ENCODE data around the gene ITPA.

GRCh38 chr20:3239026-3239866, 29.9 kb downstream of the ITPA start, which contains the start of gene SLC4A11:
- TF ChIP-seq CTCF (IDR thresholded peaks at IDR 0.05), result no peak
- no peak for TF ChIP-seq POLR2A (IDR thresholded peaks at IDR 0.05)

Measured in heart left ventricle (tissue), 13 donors.